Aorta (tissue), 5 donors: Measurements from ENCODE around the gene CTNNB1. TPM values are rescaled to one million over a fixed set of nuclear protein-coding genes. Genes with fewer than 3 reads are reported as not detected.

Experiments used
- ATAC-seq: fragments of 200-7000 bp; cut with Tn5 transposase; one replicate; pipeline ENCODE4 v1.9.1; 2022; ENCODE audit warnings: moderate library complexity; ENCODE audit not compliant: low FRiP score
- DNase-seq, 2 donors: peaks; one replicate each; pipeline ENCODE4 v3.0.0-alpha.2; 2020
- H3K27ac ChIP-seq, 2 donors: one replicate each; pipeline ENCODE4 v1.5.1; 2013; ENCODE audit warnings: low read length in 2 of 2, mild to moderate bottlenecking in 2 of 2, moderate library complexity in 2 of 2, control low read depth in 1 of 2, inconsistent platforms in 1 of 2, low read depth in 1 of 2
- H3K27me3 ChIP-seq, 2 donors: one replicate each; pipeline ENCODE4 v1.6.1; 2013; ENCODE audit warnings: control low read depth in 1 of 2, low read length in 1 of 2, mild to moderate bottlenecking in 1 of 2, moderate library complexity in 1 of 2; ENCODE audit not compliant: insufficient read depth in 2 of 2, control insufficient read depth in 1 of 2
- H3K36me3 ChIP-seq, 2 donors: one replicate each; pipeline ENCODE4 v1.6.1; 2013; ENCODE audit warnings: control low read depth in 1 of 2, low read length in 1 of 2, mild to moderate bottlenecking in 1 of 2; ENCODE audit not compliant: insufficient read depth in 2 of 2, control insufficient read depth in 1 of 2
- H3K4me1 ChIP-seq, 2 donors: one replicate each; pipeline ENCODE4 v1.6.1; 2013; ENCODE audit warnings: low read length in 2 of 2, control low read depth in 1 of 2, mild to moderate bottlenecking in 1 of 2, moderate library complexity in 1 of 2; ENCODE audit not compliant: insufficient read depth in 2 of 2, control insufficient read depth in 1 of 2
- H3K4me3 ChIP-seq, 2 donors: one replicate each; pipeline ENCODE4 v1.5.1; 2013; ENCODE audit warnings: low read length in 2 of 2, control low read depth in 1 of 2, mild to moderate bottlenecking in 1 of 2
- H3K9me3 ChIP-seq: one replicate; pipeline ENCODE4 v1.6.1; 2013; ENCODE audit warnings: mild to moderate bottlenecking, low read length; ENCODE audit not compliant: control insufficient read depth
- WGBS, 2 donors: extraction: QIAGEN DNeasy Blood & Tissue Kit; methylation state at CpG; one replicate each; pipeline ENCODE4 v1.1.7; 2013; 5-methylcytosine and 5-hydroxymethylcytosine counted together
- intact Hi-C, 2 donors: fragments of 100-400 bp; cut with DNase I; formaldehyde crosslinking; loops; one replicate each; pipeline versions ENCODE4 v1.14.2 to v1.15.0; 2022
- polyA plus RNA-seq, 2 donors: library from polyadenylated mRNA; stranded (reverse); fragments of 200-250 nt; gene quantifications; one replicate each; pipeline ENCODE4 v1.2.3, GENCODE V29; 2013
- total RNA-seq, 2 donors: library from RNA; stranded (reverse); fragmentation: NEBNext Ultra II Directional; extraction: Animal tissue kit (Norgen Biotek cat#: 25700); gene quantifications; one replicate each; pipeline ENCODE4 v1.2.1, GENCODE V29; 2021
- donor health status: healthy with polysubstance abuse.
- donor health status: Bipolar disorder and iron deficiency.
- donor health status: DM: no; HTN: no; CAD: no.
- donor health status: DM: no; HTN: no; CAD: no.
- donor health status: DM: yes; HTN: yes; CAD: no.

Gene CTNNB1
- total and polyA plus RNA-seq, 4 donors, result 102 to 336 (median 235) TPM

- Histone ChIP-seq H3K4me1 (no peaks in the 10 kb centered on the region), H3K27me3 (no peaks in the 10 kb centered on the region), H3K36me3 (no peaks in the 10 kb centered on the region), H3K9me3 (no peaks in the 10 kb centered on the region), H3K27ac (no peak overlapping the region), H3K4me3 (no peak overlapping the region)
- intact Hi-C loops, result no loop called here
- WGBS, 2 donors, result 93% methylated on average over 9 of the region's 9 CpGs
- DNase-seq (no peak), ATAC-seq (no peak)
These were observed 2.5 kb upstream of the CTNNB1 start for GRCh38 chr3:41196499-41197410.

- 85 to 88% methylated on average over 7 of the region's 7 CpGs for WGBS, 2 donors
- Histone ChIP-seq H3K9me3 (no peaks in the 10 kb centered on the region), H3K4me1 (peaks cover 1 to 3% of the 10 kb centered on the region in 2 donors), H3K36me3 (no peaks in the 10 kb centered on the region), H3K27ac (no peak overlapping the region), H3K4me3 (no peak overlapping the region), H3K27me3 (no peaks in the 10 kb centered on the region)
- no peak for DNase-seq
- intact Hi-C loops, result no loop called here
- ATAC-seq, result no peak
These were observed 1.3 kb upstream of the CTNNB1 start for GRCh38 chr3:41198046-41198445.

GRCh38 chr3:41198526-41198925, 779 bp upstream of the CTNNB1 start:
- WGBS, 2 donors, result 17 to 21% methylated on average over 15 to 20 of the region's 20 CpGs
- Histone ChIP-seq H3K27ac (no peak overlapping the region), H3K36me3 (no peaks in the 10 kb centered on the region), H3K4me1 (peaks cover 1 to 3% of the 10 kb centered on the region in 2 donors), H3K27me3 (no peaks in the 10 kb centered on the region), H3K4me3 (peak overlapping the region; percentile 49 to 98), H3K9me3 (no peaks in the 10 kb centered on the region)
- DNase-seq (peak; percentile 60 to 84), ATAC-seq (no peak)
- intact Hi-C loops, result no loop called here

- intact Hi-C loops, result loop anchor here (1.0 to 10.0 kb wide), 3 partner anchors 323 to 618 kb away; no protein-coding TSS in a partner anchor
- DNase-seq, result peak in 1 of 2 donors; percentile 62
- ATAC-seq, result peak; percentile 21
- H3K4me3 ChIP-seq, result peak overlapping the region; percentile 50 to 98
- H3K9me3 ChIP-seq, result no peaks in the 10 kb centered on the region
- H3K27ac ChIP-seq, result peak overlapping the region; percentile 28 to 62
- no peaks in the 10 kb centered on the region for H3K36me3 ChIP-seq
- 1% methylated on average over 24 to 40 of the region's 40 CpGs for WGBS, 2 donors
- H3K27me3 ChIP-seq, result no peaks in the 10 kb centered on the region
- H3K4me1 ChIP-seq, result peaks cover 1 to 3% of the 10 kb centered on the region in 2 donors
These were observed 762 bp downstream of the CTNNB1 start for GRCh38 chr3:41199866-41200668.

GRCh38 chr3:41200669-41201021, 1.3 kb downstream of the CTNNB1 start:
- no peaks in the 10 kb centered on the region for H3K36me3 ChIP-seq
- no peaks in the 10 kb centered on the region for H3K27me3 ChIP-seq
- WGBS, 2 donors, result 0 to 1% methylated on average over 7 of the region's 7 CpGs
- peaks cover 1 to 3% of the 10 kb centered on the region in 2 donors for H3K4me1 ChIP-seq
- no peak for DNase-seq
- no peak overlapping the region for H3K27ac ChIP-seq
- peak overlapping the region; percentile 50 to 98 for H3K4me3 ChIP-seq
- no peak for ATAC-seq
- no peaks in the 10 kb centered on the region for H3K9me3 ChIP-seq
- intact Hi-C loops, result loop anchor here (5.0 to 10.0 kb wide), 2 partner anchors 506 to 618 kb away; no protein-coding TSS in a partner anchor

- no peak for DNase-seq
- Histone ChIP-seq H3K27me3 (no peaks in the 10 kb centered on the region), H3K9me3 (no peaks in the 10 kb centered on the region), H3K4me1 (peaks cover 1 to 10% of the 10 kb centered on the region in 2 donors), H3K36me3 (no peaks in the 10 kb centered on the region), H3K27ac (no peak overlapping the region), H3K4me3 (peak overlapping the region in 1 of 2 donors; percentile 20)
- intact Hi-C loops, result loop anchor here (2.0 to 10.0 kb wide), 3 partner anchors 507 to 620 kb away; no protein-coding TSS in a partner anchor
- WGBS, 2 donors, result 75% methylated on average over 5 of the region's 5 CpGs
- ATAC-seq, result no peak
These were observed 2.9 kb downstream of the CTNNB1 start for GRCh38 chr3:41202075-41202833.

- no peak overlapping the region for H3K27ac ChIP-seq
- H3K4me1 ChIP-seq, result peaks cover 1 to 16% of the 10 kb centered on the region in 2 donors
- no peaks in the 10 kb centered on the region for H3K27me3 ChIP-seq
- ATAC-seq, result no peak
- intact Hi-C loops, result loop anchor here (2.0 to 10.0 kb wide), 3 partner anchors 508 to 621 kb away; no protein-coding TSS in a partner anchor
- H3K4me3 ChIP-seq, result peak overlapping the region in 1 of 2 donors; percentile 20
- no peaks in the 10 kb centered on the region for H3K36me3 ChIP-seq
- DNase-seq, result no peak
- no peaks in the 10 kb centered on the region for H3K9me3 ChIP-seq
These were observed 3.6 kb downstream of the CTNNB1 start for GRCh38 chr3:41202834-41203345.

- H3K4me1 ChIP-seq, result peaks cover 1 to 20% of the 10 kb centered on the region in 2 donors
- no peak for DNase-seq
- no peaks in the 10 kb centered on the region for H3K36me3 ChIP-seq
- 95 to 96% methylated on average over 1 of the region's 1 CpG for WGBS, 2 donors
- H3K27ac ChIP-seq, result no peak overlapping the region
- no peaks in the 10 kb centered on the region for H3K27me3 ChIP-seq
- no peaks in the 10 kb centered on the region for H3K9me3 ChIP-seq
- no peak for ATAC-seq
- H3K4me3 ChIP-seq, result no peak overlapping the region
- intact Hi-C loops, result loop anchor here (5.0 to 10.0 kb wide), 2 partner anchors 510 to 622 kb away; no protein-coding TSS in a partner anchor
These were observed 5.1 kb downstream of the CTNNB1 start for GRCh38 chr3:41204369-41204768.
